Measurements from ENCODE around the gene RPL38.
"Not testable (repeated sequence)": the region's sequence is repeated elsewhere in the genome, so short reads cannot be mapped to it uniquely, and the experiment has no call there.

The RPL38 gene

GRCh38 chr17:74185571-74186185, 17.8 kb upstream of the RPL38 start:
- no peak for DNase-seq

- no peak for DNase-seq
Measured at GRCh38 chr17:74186498-74186897, 17.0 kb upstream of the RPL38 start.

GRCh38 chr17:74187761-74188160, 15.7 kb upstream of the RPL38 start:
- no peak for DNase-seq

GRCh38 chr17:74188687-74189086, 14.8 kb upstream of the RPL38 start:
- not testable (repeated sequence) for DNase-seq

GRCh38 chr17:74190154-74190553, 13.3 kb upstream of the RPL38 start:
- DNase-seq, result peak in 1 of 14 donors; percentile 64

GRCh38 chr17:74190807-74191406, 12.6 kb upstream of the RPL38 start:
- no peak for DNase-seq

GRCh38 chr17:74192950-74193781, 10.3 kb upstream of the RPL38 start:
- peak in 7 of 14 donors; percentile 7 to 57 (median 38) for DNase-seq

- DNase-seq, result no peak
Measured at GRCh38 chr17:74194682-74195081, 8.8 kb upstream of the RPL38 start.

- DNase-seq, result no peak
Measured at GRCh38 chr17:74196541-74197317, 6.7 kb upstream of the RPL38 start.

- no peak for DNase-seq
Measured at GRCh38 chr17:74197801-74198200, 5.7 kb upstream of the RPL38 start.

- no peak for DNase-seq
Measured at GRCh38 chr17:74198694-74199093, 4.8 kb upstream of the RPL38 start.

- DNase-seq, result peak in 9 of 14 donors; percentile 10 to 65 (median 44)
Measured at GRCh38 chr17:74199306-74200092, 4.0 kb upstream of the RPL38 start.

GRCh38 chr17:74200112-74200511, 3.4 kb upstream of the RPL38 start:
- DNase-seq, result no peak

GRCh38 chr17:74201250-74201649, 2.2 kb upstream of the RPL38 start:
- no peak for DNase-seq

- no peak for DNase-seq
Measured at GRCh38 chr17:74201948-74202347, 1.5 kb upstream of the RPL38 start.

- DNase-seq, result no peak
Measured at GRCh38 chr17:74202938-74203337, 540 bp upstream of the RPL38 start.

- DNase-seq, result no peak
Measured at GRCh38 chr17:74204474-74204873, 996 bp downstream of the RPL38 start.

- no peak for DNase-seq
Measured at GRCh38 chr17:74205274-74205673, 1.8 kb downstream of the RPL38 start.

- no peak for DNase-seq
Measured at GRCh38 chr17:74206332-74206818, 2.9 kb downstream of the RPL38 start.

GRCh38 chr17:74210191-74211140, 7.0 kb downstream of the RPL38 start:
- DNase-seq, result peak in 12 of 14 donors; percentile 41 to 86 (median 75)
